HK-2 (cell line): ENCODE measurements around the gene ERC2.
"Not testable (repeated sequence)": the region's sequence is repeated elsewhere in the genome, so short reads cannot be mapped to it uniquely, and the experiment has no call there.

Experiments
- DNase-seq: peaks from one replicate; pipeline ENCODE4 v3.0.0-alpha.2; 2018; ENCODE audit not compliant: unreplicated experiment

The ERC2 gene

DNA sequence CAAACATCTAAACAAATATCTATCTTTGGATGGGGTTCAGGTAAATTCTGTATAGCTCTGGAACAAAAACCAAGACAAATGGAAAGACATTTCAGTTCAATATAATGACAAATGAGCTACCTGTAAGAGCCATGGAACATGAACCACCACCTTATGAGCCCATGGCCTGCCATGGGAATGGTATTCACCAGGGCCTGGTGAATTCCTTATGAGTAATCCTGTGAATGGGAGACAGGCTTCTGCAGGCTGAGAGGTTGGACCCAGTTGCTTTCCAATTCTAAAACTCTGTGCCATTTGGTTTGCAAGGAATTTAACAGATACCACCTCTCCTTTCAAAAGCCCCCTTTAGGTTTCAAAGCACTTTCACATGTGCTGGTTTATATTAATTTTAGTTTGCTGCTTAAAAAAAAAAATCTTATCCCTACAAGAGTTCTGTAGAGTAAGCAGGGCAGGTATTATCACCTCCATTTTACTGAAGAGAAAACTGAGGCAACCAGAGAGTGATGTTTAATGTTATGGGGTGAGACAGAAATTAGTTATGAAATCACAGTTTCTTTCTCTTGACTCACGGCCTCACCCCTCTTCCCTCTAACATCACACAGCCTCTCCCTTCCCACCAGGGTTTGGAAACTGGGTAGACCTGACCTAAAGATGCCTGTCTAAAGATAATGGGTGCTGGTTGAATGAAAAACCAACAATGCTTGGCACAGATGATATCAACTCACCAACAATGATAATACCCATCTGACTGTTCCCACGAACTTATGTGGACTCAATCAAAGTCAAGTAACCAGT lies 583.6 kb downstream of the ERC2 start:
- no peak for DNase-seq

DNA sequence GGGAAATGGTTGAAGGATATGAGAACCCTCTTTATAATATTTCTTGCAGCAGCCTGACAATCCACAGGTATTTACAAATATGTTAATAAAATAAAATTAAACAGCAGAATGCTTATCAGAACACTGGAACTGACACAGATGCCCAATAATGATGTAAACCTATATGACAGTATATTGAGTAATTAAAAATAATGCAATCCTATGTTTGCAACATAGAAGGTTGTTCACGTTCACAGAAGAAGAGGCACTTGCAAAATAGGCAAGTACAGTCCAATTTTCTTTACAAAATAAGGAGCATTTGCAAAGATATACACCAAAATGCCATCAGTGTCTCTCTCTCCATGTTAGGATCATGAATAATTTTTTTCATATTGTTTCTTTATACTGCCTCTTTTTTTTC lies 584.2 kb downstream of the ERC2 start:
- no peak for DNase-seq

DNA sequence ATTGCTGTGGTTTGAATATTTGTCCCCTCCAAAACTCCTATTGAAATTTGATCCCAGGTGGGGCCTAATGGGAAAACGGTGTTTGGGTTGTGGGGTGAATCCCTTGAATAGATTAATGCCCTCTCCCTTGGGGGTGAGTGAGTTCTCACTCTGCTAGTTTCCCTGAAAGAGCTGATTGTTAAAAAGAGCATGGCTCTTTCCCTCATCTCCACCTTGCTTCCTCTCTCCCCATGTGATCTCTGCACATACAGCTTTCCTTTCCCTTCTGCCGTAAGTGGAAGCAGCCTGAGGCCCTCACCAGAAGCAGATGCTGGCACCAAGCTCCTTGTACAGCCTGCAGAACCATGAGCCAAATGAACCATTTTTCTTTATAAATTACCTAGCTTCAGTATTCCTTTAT lies 586.3 kb downstream of the ERC2 start:
- no peak for DNase-seq

- no peak for DNase-seq
Measured at GRCh38 chr3:55880357-55880756, 587.9 kb downstream of the ERC2 start.

- no peak for DNase-seq
Measured at GRCh38 chr3:55879901-55880331, 588.4 kb downstream of the ERC2 start.

DNA sequence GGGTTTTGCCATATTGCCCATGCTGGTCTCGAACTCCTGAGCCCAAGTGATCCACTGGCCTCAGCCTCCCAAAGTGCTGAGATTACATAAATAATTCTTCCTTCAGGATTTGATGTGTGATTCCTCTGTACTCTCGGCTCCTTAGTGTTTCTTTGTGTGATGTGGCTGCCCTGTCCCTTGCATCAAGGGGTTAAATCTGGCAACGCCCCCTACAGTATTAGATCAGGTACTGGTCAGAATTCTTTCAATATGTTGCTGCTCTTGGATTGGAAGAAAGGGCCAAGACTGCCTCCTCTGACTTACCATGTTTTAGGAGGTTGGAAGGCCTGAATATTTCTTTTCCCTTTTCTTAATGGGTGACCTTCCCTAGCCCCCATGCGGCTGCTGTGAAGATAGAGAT lies 590.6 kb downstream of the ERC2 start:
- no peak for DNase-seq

- no peak for DNase-seq
Measured at GRCh38 chr3:55876560-55876959, 591.7 kb downstream of the ERC2 start.

DNA sequence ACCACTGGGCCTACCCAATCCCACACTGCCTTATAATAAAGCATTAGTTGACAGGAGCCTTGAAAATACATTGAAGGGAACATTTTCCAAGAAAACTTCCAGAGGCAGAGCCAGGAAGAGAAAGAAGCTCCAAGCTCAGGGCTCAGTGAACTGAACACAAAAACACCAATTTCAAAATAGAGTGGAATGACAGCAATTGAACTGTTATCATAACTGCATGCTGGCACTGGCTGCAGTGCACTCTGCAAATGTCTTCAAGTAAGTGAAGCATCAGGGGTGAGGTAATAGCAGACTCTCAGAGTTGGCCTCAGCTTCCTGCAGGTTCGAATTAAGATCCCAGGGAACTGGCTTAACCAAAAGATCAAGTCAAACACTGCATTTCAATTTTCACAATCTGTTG lies 593.2 kb downstream of the ERC2 start:
- DNase-seq = no peak

DNA sequence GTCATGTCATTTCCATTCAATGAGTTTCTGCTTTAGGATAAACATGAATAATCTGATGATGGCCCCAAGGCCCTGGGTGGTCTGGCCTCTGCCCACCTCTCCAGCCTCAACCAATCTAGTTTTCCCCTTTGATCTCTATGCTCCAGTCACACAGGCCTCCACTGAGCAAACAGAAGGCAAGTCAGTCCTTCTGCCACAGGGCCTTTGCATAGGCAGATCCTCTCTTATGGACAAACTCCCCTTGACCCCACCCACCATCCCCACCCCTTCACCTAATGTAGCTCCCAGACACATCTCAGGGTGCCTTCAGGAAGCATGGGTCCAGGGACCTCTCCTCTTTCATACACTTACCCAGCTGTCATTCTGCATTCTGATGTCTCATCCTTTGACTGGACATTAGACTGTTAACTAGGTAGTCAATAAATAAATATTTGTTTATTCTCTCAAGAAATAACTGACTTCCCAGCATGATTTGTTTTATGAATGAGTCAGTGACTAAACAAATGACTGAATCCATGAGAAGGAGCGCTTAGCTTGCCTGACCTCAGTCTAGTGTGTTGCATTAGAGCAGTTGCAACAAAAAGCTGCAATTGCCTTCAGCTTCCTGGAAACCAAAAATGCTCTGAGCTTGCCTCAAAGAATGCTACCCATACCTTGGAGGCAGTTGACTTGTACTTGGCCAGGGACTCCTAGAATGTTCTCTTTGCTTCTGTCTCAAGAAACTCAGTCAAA lies 594.6 kb downstream of the ERC2 start:
- DNase-seq = no peak

- DNase-seq = no peak
Measured at GRCh38 chr3:55870594-55870993, 597.7 kb downstream of the ERC2 start.

DNA sequence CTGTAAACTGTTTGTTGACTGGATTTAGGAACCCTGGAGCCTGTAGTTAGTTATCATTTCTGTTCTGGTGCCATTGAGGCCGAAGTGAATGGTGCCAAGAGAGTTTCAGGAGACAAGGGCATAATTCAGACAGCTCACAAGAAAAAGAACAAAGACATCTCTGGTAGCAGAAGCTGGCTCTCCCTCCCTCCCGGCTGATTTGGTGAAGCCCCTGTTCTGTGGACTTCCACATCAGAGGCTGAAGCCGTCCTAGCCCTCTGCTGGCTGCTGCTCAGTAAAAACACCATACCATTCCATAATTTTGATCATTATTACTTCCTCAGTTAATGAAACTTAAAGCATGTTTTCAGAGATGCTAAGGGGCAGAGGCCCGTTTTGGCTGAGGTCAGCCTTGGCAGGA lies 599.9 kb downstream of the ERC2 start:
- DNase-seq = no peak

DNA sequence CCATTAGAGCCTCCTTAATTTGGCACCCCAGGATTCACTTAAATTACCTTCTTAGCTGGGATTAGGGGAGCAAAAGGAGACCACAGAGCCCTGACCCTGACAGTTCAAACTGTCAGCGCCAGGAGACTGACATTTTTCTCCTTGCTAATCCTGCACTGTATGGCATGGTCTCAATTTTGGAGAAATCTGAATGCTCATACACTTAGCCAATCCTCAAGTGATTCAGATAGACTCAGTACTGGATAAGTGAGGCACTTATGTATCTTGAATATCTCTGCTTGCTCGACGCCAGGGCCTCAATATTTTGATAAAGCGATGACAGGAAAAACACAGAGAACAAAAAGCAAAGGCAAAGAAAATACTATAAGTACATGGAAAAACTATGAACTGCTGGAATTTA lies 605.2 kb downstream of the ERC2 start:
- DNase-seq = no peak

DNA sequence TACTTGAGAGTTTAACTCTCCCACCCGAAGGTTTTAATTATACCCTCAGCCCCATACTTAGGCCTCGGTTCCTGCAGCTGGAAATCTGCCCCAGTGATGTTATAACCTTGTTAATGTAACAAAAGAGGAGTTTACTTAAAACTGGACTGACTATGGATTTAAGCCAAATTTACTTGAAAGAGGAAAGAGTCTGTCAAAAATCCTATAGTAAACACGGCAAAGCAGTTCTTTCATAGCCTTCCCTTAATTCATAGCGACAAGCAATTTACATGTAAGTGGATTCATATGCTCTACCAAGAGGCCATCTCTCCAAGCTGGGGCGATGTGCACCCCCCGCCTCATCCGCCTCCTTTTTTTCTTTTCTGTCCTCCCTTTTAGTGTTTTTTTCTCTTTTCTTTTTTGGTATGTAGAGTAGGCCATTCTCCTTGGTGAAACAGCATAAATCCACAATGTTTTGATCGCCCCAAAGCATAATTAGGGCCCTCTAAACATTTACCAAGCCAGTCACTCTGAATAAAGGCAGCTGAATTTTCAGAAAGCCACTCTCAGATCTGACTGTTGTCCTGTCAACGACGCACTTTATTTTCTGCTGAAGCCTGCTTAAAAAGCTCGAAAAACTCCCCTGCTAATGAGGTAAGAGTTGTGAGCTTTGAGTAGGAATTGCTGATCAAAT lies 608.1 kb downstream of the ERC2 start:
- DNase-seq = no peak

GRCh38 chr3:55859305-55859704 lies 609.0 kb downstream of the ERC2 start:
- no peak for DNase-seq

DNA sequence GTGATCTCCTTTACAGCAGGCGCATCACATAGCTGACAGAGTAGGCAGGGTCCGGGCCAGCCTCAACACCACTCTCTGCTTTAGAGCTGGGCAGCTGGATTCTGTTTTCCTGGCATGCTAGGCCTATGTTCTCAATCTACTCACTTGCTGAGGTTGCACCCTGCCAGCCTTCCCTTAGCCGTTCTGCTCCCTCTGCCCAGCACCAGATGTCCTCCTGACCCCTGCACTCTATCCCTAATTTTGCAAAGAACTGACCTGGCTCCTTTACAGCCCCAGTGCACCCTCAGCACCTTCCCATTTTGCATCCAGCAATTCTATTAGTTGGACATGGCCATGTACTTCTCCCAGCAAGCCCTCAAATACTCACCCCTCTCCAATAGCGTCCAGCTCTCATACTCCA lies 609.5 kb downstream of the ERC2 start:
- DNase-seq = no peak

GRCh38 chr3:55858302-55858701 lies 610.0 kb downstream of the ERC2 start:
- DNase-seq = no peak

DNA sequence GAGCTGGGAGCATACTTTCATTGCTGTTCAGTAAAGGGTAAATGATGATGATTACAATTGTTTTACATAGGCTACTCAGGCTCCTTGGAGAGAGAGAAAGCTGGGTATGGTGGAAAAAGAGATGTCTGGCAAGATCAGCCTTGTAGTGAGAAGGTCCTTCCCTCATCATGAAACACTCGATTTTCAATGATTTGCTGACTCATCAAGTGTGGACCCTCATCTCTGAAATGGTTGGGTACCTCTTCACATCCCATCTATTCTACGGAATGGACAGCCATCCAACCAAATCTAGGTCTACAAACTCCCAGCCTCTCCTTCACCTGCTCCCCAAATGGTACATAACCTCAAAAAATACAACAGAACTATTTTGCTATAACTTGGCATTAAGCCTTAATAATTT lies 610.6 kb downstream of the ERC2 start:
- no peak for DNase-seq

- no peak for DNase-seq
Measured at GRCh38 chr3:55855311-55855710, 613.0 kb downstream of the ERC2 start.

- DNase-seq = no peak
Measured at GRCh38 chr3:55854494-55854893, 613.8 kb downstream of the ERC2 start.

DNA sequence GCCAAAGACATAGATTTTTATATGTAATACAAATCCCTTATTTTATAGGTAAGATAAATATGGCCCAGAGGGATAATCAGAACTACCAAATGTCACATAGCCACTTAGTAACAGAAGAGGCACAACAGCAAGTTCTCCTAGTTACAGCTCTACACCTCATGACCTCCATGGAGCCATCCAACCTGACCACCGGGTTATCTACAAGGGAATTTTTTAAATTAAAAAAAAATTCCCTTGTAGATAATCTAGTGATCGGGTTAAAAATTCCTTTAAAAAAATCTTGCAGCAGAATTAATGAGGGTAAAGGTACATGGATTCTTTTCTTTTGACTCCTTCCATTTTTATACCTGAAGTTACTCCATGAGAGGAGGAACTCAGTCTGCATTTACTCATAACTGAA lies 615.9 kb downstream of the ERC2 start:
- no peak for DNase-seq

DNA sequence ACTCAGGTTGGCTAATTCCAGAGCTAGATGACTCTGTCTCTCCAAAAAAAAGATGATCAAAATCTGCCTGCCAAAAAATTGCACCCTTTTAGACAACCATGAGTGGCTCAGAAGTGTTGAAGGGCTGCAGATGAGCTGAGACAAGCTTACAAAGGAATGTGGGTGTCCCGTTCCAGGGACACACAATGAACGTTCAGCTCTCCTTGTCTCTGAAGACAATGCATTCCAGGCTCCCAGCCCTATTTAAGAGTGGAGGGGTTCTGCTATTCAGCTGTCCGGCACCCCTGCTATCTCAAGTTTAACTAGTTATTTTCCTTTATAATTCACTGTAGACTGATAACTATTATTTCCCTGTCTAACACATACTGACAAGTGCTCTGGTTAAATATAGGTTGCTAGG lies 626.1 kb downstream of the ERC2 start:
- no peak for DNase-seq

DNA sequence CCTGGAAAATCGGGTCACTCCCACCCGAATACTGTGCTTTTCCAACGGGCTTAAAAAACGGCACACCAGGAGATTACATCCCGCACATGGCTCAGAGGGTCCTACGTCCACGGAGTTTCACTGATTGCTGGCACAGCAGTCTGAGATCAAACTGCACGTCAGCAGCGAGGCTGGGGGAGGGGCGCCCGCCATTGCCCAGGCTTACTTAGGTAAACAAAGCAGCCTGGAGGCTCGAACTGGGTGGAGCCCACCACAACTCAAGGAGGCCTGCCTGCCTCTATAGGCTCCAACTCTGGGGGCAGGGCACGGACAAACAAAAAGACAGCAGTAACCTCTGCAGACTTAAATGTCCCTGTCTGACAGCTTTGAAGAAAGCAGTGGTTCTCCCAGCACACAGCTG lies 636.4 kb downstream of the ERC2 start:
- not testable (repeated sequence) for DNase-seq

DNA sequence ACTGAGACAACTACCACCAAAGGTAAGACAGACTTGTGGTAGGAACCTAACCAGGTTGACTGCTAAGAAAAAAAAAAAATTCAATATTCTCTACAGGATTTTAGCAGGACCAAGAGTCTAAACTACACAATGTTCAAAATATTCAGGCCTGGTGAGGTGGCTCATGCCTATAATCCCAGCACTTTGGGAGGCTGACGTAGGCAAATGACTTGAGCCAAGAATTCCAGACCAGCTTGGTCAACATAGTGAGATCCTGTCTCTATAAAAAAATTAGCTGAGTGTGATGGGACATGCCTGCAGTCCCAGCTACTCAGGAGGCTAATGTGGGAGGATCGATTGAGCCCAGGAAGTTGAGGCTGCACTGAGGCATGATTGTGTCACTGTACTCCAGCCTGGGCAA lies 639.6 kb downstream of the ERC2 start:
- no peak for DNase-seq
